DND-41 (cell line): ENCODE measurements around the gene MAP3K5.

ENCODE experiments used
- ATAC-seq: fragments of 200-7000 bp; cut with Tn5 transposase; 3 replicates; pipeline ENCODE4 v1.9.1; 2021; ENCODE audit warnings: low read depth; ENCODE audit not compliant: insufficient read depth
- DNase-seq: peaks from one replicate; pipeline ENCODE4 v3.0.0-alpha.2; 2020
- H2AFZ ChIP-seq: 2 replicates; pipeline ENCODE4 v1.6.0; 2012; ENCODE audit warnings: low read depth, low read length
- H3K27ac ChIP-seq: 2 replicates; pipeline ENCODE4 v1.5.1; 2012; ENCODE audit warnings: low read length, inconsistent platforms
- H3K27me3 ChIP-seq: fragments of 200-600 bp; sonication (generic); 2 replicates; pipeline ENCODE4 v1.6.0; 2012; ENCODE audit warnings: low read length, mild to moderate bottlenecking, inconsistent platforms; ENCODE audit not compliant: insufficient read depth, poor library complexity
- H3K36me3 ChIP-seq: 2 replicates; pipeline ENCODE4 v1.5.1; 2012; ENCODE audit warnings: low read length, inconsistent platforms; ENCODE audit not compliant: insufficient read depth
- H3K4me1 ChIP-seq: 2 replicates; pipeline ENCODE4 v1.5.1; 2012; ENCODE audit warnings: mild to moderate bottlenecking, low read length; ENCODE audit not compliant: insufficient read depth
- H3K4me2 ChIP-seq: 2 replicates; pipeline ENCODE4 v1.6.0; 2012; ENCODE audit warnings: mild to moderate bottlenecking, moderate library complexity, low read length, inconsistent platforms; ENCODE audit not compliant: insufficient read depth
- H3K4me3 ChIP-seq, 2 experiments: fragments of 200-600 bp in 1 of 2; shearing (Covaris generic) in 1 of 2; 2 replicates each; pipeline ENCODE4 v1.5.1; 2012 to 2016; ENCODE audit warnings: inconsistent platforms in 2 of 2, low read length in 2 of 2, mild to moderate bottlenecking in 2 of 2, low read depth in 1 of 2, moderate library complexity in 1 of 2
- H3K79me2 ChIP-seq: 2 replicates; pipeline ENCODE4 v1.6.0; 2012; ENCODE audit warnings: low read length, inconsistent platforms; ENCODE audit not compliant: insufficient read depth
- H3K9ac ChIP-seq: 2 replicates; pipeline ENCODE4 v1.6.0; 2012; ENCODE audit warnings: low read depth, mild to moderate bottlenecking, inconsistent platforms, low read length, moderate library complexity
- H3K9me3 ChIP-seq: 2 replicates; pipeline ENCODE4 v1.5.1; 2012; ENCODE audit warnings: low read length, moderate library complexity, mild to moderate bottlenecking, inconsistent platforms; ENCODE audit not compliant: insufficient read depth, severe bottlenecking
- H4K20me1 ChIP-seq: 2 replicates; pipeline ENCODE4 v1.6.0; 2012; ENCODE audit warnings: low read length; ENCODE audit not compliant: insufficient read depth
- CTCF ChIP-seq: IDR thresholded peaks from 2 replicates; pipeline ENCODE4 v1.5.1; 2012; ENCODE audit warnings: borderline replicate concordance, low read length, moderate library complexity, mild to moderate bottlenecking; ENCODE audit not compliant: poor library complexity, severe bottlenecking; ENCODE audit errors: extremely low read depth
- EZH2 ChIP-seq: IDR thresholded peaks from 3 replicates; pipeline ENCODE4 v1.6.1; 2012; ENCODE audit warnings: borderline replicate concordance, low read depth, mild to moderate bottlenecking, moderate library complexity, low read length, inconsistent platforms; ENCODE audit not compliant: severe bottlenecking

MAP3K5 gene

GRCh38 chr6:136676075-136676474 lies 116.2 kb downstream of the MAP3K5 start:
- Histone ChIP-seq H3K9ac (no peak overlapping the region), H3K36me3 (no peaks in the 10 kb centered on the region), H2AFZ (no peak overlapping the region), H3K4me2 (no peak overlapping the region), H3K79me2 (no peaks in the 10 kb centered on the region), H3K4me1 (no peaks in the 10 kb centered on the region), H3K27ac (no peak overlapping the region), H3K9me3 (no peaks in the 10 kb centered on the region), H3K4me3 (no peak overlapping the region), H4K20me1 (no peaks in the 10 kb centered on the region), H3K27me3 (no peaks in the 10 kb centered on the region)
- DNase-seq (no peak), ATAC-seq (no peak)
- TF ChIP-seq EZH2 (no peak), CTCF (no peak)

GRCh38 chr6:136673571-136673970 lies 118.7 kb downstream of the MAP3K5 start:
- H3K79me2 ChIP-seq = no peaks in the 10 kb centered on the region
- no peak for DNase-seq
- no peak overlapping the region for H2AFZ ChIP-seq
- no peak overlapping the region for H3K9ac ChIP-seq
- no peak overlapping the region for H3K27ac ChIP-seq
- no peaks in the 10 kb centered on the region for H3K9me3 ChIP-seq
- H3K4me1 ChIP-seq = no peaks in the 10 kb centered on the region
- no peaks in the 10 kb centered on the region for H4K20me1 ChIP-seq
- H3K27me3 ChIP-seq = no peaks in the 10 kb centered on the region
- TF ChIP-seq EZH2 (no peak), CTCF (no peak)
- no peak overlapping the region for H3K4me3 ChIP-seq
- H3K36me3 ChIP-seq = no peaks in the 10 kb centered on the region
- ATAC-seq = no peak
- H3K4me2 ChIP-seq = no peak overlapping the region

GRCh38 chr6:136672144-136672543 lies 120.1 kb downstream of the MAP3K5 start:
- no peaks in the 10 kb centered on the region for H3K27me3 ChIP-seq
- H3K79me2 ChIP-seq = no peaks in the 10 kb centered on the region
- H4K20me1 ChIP-seq = no peaks in the 10 kb centered on the region
- ATAC-seq (no peak), DNase-seq (no peak)
- H3K9ac ChIP-seq = no peak overlapping the region
- no peak overlapping the region for H3K4me3 ChIP-seq
- H3K4me1 ChIP-seq = no peaks in the 10 kb centered on the region
- no peak overlapping the region for H2AFZ ChIP-seq
- TF ChIP-seq EZH2 (no peak), CTCF (no peak)
- H3K4me2 ChIP-seq = no peak overlapping the region
- no peaks in the 10 kb centered on the region for H3K9me3 ChIP-seq
- H3K27ac ChIP-seq = no peak overlapping the region
- no peaks in the 10 kb centered on the region for H3K36me3 ChIP-seq

- ATAC-seq (no peak), DNase-seq (no peak)
- Histone ChIP-seq H2AFZ (no peak overlapping the region), H3K79me2 (no peaks in the 10 kb centered on the region), H3K36me3 (no peaks in the 10 kb centered on the region), H4K20me1 (no peaks in the 10 kb centered on the region), H3K9me3 (no peaks in the 10 kb centered on the region), H3K27me3 (no peaks in the 10 kb centered on the region), H3K4me2 (no peak overlapping the region), H3K4me1 (no peaks in the 10 kb centered on the region), H3K27ac (no peak overlapping the region), H3K4me3 (no peak overlapping the region), H3K9ac (no peak overlapping the region)
- TF ChIP-seq CTCF = no peak
- TF ChIP-seq EZH2 = no peak
Measured at GRCh38 chr6:136669299-136669699, 123.0 kb downstream of the MAP3K5 start.
